NCI-H2107 (cell line): Measurements from ENCODE around the gene ZFYVE19.

ENCODE experiments used
- DNase-seq: peaks from one replicate; lab custom pipeline; 2025; lab: John Stamatoyannopoulos, UW

Gene ZFYVE19

DNA sequence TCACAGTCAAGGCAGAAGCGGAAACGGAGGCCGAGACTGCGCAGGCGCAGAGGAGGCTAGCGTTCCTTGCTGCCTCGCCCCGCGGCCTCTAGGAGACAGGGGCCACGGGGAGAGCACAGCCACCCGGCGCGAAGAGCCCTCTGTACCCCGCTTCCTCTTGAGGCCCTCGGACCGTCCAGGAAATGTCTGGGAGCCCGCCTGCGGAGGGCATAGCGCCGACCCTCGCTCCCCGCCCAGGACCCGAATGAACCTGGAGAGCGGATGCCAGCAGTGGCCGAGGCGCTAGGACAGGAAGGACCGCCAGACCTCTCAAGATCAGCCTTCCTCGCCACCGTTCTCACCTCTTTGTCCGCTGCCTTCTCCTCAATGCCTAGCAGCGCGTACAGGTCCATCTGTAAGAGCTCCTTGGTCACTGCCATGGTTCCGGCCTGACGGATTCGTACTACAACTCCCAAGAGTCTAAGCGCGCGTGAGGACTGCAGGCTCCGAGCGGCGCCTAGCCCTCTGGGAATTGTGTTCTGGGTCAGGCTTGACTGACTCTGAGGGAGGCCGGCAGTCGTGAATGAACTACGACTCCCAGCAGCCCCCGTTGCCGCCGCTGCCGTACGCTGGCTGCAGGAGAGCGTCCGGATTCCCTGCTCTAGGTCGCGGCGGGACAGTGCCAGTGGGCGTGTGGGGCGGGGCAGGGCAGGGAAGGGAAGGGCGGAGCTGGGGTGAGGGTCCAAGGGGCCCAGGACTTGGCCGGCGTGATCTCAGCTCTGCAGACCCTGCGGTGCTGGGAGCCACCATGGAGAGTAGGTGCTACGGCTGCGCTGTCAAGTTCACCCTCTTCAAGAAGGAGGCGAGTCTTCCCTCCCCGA is at the start of gene ZFYVE19, which contains the start of gene DNAJC17:
Gene ZFYVE19 (plus strand): TSS at position 62 of the 860 bp plus-strand sequence. CDS start 501 bp downstream, at position 563.
Gene DNAJC17 (minus strand): TSS at position 446 of the 860 bp plus-strand sequence. CDS start 27 bp downstream, at position 419.
- DNase-seq: peak; percentile 78

DNA sequence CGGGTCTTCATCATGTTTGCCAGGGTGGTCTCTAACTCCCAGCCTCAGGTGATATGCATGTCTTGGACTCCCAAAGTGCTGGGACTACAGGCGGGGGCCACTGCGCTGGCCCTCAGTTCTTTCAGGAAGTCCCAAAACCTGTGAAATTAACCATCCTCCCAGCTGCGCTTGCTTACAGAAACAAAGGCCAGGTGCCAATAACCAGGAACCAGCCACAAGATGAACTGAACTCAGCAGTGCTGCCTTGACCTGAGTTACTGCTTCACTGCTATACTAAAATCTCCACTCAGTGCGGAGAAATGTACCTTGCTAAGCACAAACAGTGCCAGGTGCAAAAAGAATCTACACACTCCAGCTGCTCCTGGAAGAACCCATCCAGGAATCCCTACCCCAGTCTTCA is 46.9 kb upstream of the ZFYVE19 start:
- no peak for DNase-seq

- DNase-seq: peak; percentile 12
These were observed 43.7 kb upstream of the ZFYVE19 start for GRCh38 chr15:40762919-40763800.

- no peak for DNase-seq
These were observed 42.9 kb upstream of the ZFYVE19 start, which contains the start of gene GCHFR for GRCh38 chr15:40763801-40764628. Gene GCHFR (plus strand): TSS chr15:40764068. CDS start chr15:40764181, 113 bp downstream.

- DNase-seq: no peak
These were observed 42.2 kb upstream of the ZFYVE19 start for GRCh38 chr15:40764629-40765103.

GRCh38 chr15:40766194-40766815 is 40.6 kb upstream of the ZFYVE19 start:
- no peak for DNase-seq

GRCh38 chr15:40766906-40767837 is 39.7 kb upstream of the ZFYVE19 start:
- DNase-seq: no peak

GRCh38 chr15:40767838-40768500 is 38.9 kb upstream of the ZFYVE19 start:
- DNase-seq: no peak

- no peak for DNase-seq
These were observed 38.2 kb upstream of the ZFYVE19 start for GRCh38 chr15:40768521-40769273.

GRCh38 chr15:40769274-40770146 is 37.4 kb upstream of the ZFYVE19 start, which contains the start of gene C15orf62:
Gene C15orf62 (plus strand): TSS chr15:40769980. CDS start chr15:40770496, 516 bp downstream.
- no peak for DNase-seq

DNA sequence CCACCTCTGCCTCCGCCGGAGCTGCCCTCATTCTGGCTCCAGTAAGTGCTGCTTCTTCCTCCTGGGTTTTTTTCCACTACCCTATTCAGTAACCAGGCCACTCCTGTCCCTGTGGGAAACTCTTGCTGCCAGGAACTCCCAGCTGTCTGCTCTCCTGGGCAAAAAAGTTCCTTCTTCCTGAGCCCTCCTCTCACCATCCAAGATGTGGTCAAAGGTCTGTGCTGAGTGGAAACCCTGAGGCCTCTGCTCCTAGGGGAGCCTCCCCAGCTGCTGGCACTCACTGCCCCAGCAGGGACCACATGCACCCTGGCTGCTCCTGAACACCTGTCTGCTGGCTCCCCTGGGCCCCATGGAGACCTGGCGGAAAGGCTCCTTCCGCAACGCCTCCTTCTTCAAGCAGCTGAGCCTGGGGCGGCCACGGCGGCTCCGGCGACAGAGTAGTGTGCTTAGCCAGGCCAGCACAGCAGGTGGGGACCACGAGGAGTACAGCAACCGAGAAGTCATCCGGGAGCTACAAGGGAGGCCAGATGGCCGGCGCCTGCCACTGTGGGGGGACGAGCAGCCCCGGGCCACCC is 36.7 kb upstream of the ZFYVE19 start:
- DNase-seq: no peak

DNA sequence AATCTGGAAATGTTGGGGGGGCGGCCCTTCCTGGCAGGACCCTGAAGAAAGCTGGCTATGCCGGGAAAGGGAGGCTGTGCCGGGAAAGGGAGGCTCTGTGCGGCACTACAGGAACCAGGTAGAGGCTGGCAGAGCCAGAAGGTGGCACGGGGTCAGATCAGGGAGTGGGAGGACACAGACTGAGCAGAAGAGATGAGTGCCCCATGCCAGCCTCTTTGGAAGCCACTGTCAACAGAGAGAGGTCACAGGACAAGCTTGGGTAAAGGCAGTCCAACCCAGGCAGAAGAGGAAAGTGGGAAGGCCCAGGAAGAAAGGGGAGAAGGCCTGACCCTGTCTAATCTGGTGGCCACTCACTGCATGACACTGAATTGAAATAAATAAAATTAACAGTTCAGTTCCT is 35.6 kb upstream of the ZFYVE19 start:
- DNase-seq: no peak

DNA sequence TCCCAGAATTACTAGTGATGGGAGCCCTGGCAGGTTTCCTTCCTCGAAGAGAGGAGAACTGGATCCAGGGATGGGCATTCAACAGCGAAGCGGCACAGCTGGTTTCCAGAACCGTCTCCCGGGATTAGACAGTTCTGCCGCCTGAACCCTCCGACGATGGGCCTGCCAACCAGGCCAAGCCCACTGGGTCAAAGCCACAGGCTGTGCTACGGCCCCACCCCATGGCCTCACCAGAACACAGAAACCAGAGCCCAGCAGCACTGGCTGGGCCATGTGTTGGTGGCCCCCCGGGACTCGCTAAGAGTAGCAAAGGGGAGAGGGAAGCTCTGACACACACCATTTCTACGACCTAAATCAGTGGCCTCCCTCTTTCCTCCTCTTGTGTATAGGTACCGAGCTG is 34.9 kb upstream of the ZFYVE19 start:
- DNase-seq: no peak

- DNase-seq: no peak
These were observed 33.4 kb upstream of the ZFYVE19 start for GRCh38 chr15:40773496-40773895.

GRCh38 chr15:40773902-40774301 is 33.0 kb upstream of the ZFYVE19 start:
- no peak for DNase-seq

GRCh38 chr15:40775007-40775406 is 31.9 kb upstream of the ZFYVE19 start:
- no peak for DNase-seq
